HEK293T (cell line): Measurements from ENCODE around the gene SNX1.

ENCODE experiments used
- FOXA1 ChIP-seq: fragments of 450-650 bp; IDR thresholded peaks from 2 replicates; pipeline ENCODE4 v1.6.1; 2016; ENCODE audit warnings: mild to moderate bottlenecking
- FOXM1 ChIP-seq: fragments of 450-650 bp; IDR thresholded peaks from 2 replicates; pipeline ENCODE4 v1.6.1; 2017; ENCODE audit warnings: mild to moderate bottlenecking, borderline replicate concordance
- HDGF ChIP-seq: fragments of 450-650 bp; IDR thresholded peaks from 2 replicates; pipeline ENCODE4 v1.6.1; 2017; ENCODE audit warnings: antibody characterized with exemption, borderline replicate concordance
- L3MBTL2 ChIP-seq: fragments of 450-650 bp; conservative IDR thresholded peaks from 2 replicates; pipeline ENCODE4 v1.6.1; 2016; ENCODE audit warnings: mild to moderate bottlenecking
- SP1 ChIP-seq: fragments of 450-650 bp; IDR thresholded peaks from 2 replicates; pipeline ENCODE4 v1.6.1; 2017
- SUZ12 ChIP-seq: fragments of 450-650 bp; IDR thresholded peaks from 2 replicates; pipeline ENCODE4 v1.6.1; 2016; ENCODE audit warnings: mild to moderate bottlenecking

GRCh38 chr15:64072812-64073211 is 23.0 kb upstream of the SNX1 start:
- TF ChIP-seq L3MBTL2 (no peak), FOXM1 (no peak), SUZ12 (no peak), FOXA1 (no peak), HDGF (no peak), SP1 (no peak)
